Glomerular endothelial cell (primary cell): ENCODE measurements around the gene FOXQ1. TPM values are rescaled to one million over a fixed set of nuclear protein-coding genes. Genes with fewer than 3 reads are reported as not detected.

ENCODE experiments used
- DNase-seq: peaks from one replicate; pipeline ENCODE4 v3.0.0-alpha.2; 2011; ENCODE audit warnings: low read depth, low spot score; ENCODE audit errors: extremely low read depth
- total RNA-seq: library from RNA; depleted of rRNA; stranded (reverse); fragments of >200 nt; gene quantifications from 2 replicates; pipeline ENCODE4 v1.2.3, GENCODE V29; 2015

The FOXQ1 gene
- total RNA-seq, 1 donor from 2014 or later = not detected

GRCh38 chr6:1290086-1290485 lies 21.8 kb upstream of the FOXQ1 start:
- DNase-seq = no peak

DNA sequence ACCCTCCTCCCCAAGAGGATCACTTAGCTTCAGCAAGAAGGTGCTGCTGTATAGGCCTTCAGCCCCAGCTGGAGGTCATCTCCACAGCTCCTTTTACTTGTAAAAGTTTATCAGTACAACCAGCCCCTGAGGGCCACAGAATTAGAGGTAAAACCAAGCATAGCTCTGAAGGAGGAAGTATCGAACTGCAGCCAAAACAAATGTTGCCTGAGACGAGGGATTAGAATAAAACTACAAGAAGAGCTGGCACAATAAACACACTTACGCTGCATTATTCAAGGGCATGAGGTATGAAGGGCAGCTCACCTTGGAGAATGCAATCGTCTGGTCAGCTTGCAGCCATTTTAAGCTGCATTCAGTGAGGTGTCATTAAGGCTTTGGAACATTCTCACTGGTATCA lies 21.1 kb upstream of the FOXQ1 start:
- DNase-seq = no peak

GRCh38 chr6:1291381-1291780 lies 20.5 kb upstream of the FOXQ1 start:
- no peak for DNase-seq

DNA sequence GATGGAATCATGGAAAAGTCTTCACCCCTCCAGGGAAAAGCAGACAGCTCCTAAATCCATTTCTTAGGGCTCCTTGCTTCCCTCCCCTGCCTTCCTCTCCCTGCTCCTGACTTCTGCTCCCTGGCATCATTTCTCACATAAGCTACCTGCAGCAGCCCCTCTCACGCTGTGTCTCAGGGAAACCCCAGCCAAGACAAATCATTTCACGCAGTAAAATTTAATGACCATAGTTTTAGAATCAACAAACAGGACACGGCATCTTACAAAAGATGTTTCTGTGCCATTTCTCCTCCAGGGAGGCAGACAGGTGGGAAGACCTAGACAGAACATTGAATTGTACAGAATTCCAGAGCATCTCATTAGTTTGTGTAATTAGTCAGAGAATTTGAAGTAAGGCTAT lies 16.5 kb upstream of the FOXQ1 start:
- DNase-seq = no peak

DNA sequence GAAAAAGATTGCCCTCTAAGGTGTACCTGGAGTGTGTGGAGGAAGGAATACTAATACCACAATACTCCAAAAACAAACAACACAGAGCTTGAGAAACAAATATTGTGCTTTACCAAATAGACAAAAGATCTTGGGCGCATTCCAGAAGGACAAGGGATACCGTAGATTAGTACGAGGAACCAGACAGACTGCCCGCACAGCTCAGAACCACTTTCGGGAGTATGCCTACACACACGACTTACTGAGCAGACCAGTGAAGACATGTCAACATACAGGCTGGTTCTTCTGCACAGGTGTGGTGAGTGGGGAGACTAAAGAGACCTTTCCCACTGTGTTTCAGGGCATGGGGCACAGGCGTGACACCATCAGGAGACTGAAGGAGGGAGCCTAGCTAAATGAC lies 15.8 kb upstream of the FOXQ1 start:
- no peak for DNase-seq

GRCh38 chr6:1296542-1296941 lies 15.4 kb upstream of the FOXQ1 start:
- no peak for DNase-seq

GRCh38 chr6:1297746-1298145 lies 14.2 kb upstream of the FOXQ1 start:
- DNase-seq = no peak

DNA sequence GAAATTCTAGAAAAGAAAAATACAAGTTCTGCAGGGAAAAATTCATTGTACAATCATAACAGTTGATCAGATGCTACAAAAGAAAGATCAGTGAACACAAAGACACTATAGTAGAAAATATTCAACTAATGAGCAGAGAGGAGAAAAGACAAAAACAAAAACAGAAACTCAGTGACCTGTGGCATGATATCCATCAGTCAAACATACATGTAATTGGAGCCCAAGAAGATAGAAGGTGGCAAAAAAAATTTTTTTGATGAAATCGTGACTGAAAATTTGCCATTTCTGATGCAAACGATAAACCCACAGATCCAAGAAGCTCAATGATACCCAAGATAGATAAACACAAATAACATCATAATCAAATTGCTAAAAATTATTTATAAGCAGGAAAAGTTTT lies 13.1 kb upstream of the FOXQ1 start:
- no peak for DNase-seq

GRCh38 chr6:1306133-1306532 lies 5.8 kb upstream of the FOXQ1 start:
- DNase-seq = no peak

GRCh38 chr6:1309366-1309765 lies 2.5 kb upstream of the FOXQ1 start:
- no peak for DNase-seq

- no peak for DNase-seq
Observed at GRCh38 chr6:1310628-1311399, 1.1 kb upstream of the FOXQ1 start.

DNA sequence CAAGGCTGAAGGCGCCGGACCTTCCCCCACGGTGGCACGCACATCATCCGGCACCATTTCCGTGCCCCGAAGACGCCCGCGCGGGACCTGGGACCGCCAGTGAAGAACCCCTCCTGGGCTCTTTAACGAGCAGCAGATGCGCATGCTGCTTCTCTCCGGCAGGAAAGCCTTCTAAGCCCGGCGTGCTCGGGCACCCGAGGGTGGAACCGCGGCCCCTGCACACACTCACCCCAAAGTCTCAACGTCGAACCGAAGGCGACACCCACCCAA lies 240 bp downstream of the FOXQ1 start:
- DNase-seq = no peak

DNA sequence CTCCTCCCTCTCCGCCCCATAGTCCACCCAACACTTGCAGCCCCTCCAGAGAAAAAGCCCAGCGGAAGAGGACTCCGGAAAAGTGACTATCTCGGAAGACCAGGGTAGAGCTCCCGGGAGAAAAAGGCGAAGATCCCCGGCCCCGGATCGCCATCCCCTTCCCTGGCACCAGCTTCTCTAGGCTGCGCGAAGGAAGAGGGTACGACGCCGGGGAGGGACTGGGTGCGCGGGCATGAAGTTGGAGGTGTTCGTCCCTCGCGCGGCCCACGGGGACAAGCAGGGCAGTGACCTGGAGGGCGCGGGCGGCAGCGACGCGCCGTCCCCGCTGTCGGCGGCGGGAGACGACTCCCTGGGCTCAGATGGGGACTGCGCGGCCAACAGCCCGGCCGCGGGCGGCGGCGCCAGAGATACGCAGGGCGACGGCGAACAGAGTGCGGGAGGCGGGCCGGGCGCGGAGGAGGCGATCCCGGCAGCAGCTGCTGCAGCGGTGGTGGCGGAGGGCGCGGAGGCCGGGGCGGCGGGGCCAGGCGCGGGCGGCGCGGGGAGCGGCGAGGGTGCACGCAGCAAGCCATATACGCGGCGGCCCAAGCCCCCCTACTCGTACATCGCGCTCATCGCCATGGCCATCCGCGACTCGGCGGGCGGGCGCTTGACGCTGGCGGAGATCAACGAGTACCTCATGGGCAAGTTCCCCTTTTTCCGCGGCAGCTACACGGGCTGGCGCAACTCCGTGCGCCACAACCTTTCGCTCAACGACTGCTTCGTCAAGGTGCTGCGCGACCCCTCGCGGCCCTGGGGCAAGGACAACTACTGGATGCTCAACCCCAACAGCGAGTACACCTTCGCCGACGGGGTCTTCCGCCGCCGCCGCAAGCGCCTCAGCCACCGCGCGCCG lies 822 bp downstream of the FOXQ1 start:
- no peak for DNase-seq

DNA sequence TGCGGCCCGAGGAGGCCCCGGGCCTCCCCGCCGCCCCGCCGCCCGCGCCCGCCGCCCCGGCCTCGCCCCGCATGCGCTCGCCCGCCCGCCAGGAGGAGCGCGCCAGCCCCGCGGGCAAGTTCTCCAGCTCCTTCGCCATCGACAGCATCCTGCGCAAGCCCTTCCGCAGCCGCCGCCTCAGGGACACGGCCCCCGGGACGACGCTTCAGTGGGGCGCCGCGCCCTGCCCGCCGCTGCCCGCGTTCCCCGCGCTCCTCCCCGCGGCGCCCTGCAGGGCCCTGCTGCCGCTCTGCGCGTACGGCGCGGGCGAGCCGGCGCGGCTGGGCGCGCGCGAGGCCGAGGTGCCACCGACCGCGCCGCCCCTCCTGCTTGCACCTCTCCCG lies 1.5 kb downstream of the FOXQ1 start:
- DNase-seq = no peak

DNA sequence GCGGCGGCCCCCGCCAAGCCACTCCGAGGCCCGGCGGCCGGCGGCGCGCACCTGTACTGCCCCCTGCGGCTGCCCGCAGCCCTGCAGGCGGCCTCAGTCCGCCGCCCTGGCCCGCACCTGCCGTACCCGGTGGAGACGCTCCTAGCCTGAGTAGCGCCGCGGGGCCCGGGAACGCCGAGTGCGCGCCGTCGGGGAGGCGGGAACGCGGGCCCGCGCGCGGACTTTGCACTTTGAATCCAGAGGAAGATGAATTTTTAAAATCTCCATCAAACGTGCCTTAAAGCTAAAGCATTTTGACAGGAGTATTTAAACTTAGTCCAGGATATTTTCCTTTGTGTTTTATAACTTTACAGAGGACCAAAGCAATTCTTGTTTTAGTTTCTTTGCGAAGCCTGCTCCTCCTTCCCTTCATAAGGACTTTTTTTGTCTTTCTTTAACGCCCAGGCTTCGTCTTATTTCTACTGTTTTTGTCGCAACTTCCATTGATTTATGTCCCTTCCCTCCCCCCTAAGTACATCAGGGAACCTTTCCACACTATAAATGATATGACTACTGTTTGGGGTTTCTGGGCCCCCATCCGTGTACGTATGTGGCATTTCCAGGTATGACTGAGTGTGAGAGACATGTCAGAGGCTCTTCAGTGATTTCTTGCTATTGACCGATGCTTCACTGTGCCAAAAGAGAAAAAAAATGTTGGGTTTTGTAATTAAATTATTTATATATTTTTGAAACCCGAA lies 2.0 kb downstream of the FOXQ1 start:
- no peak for DNase-seq

DNA sequence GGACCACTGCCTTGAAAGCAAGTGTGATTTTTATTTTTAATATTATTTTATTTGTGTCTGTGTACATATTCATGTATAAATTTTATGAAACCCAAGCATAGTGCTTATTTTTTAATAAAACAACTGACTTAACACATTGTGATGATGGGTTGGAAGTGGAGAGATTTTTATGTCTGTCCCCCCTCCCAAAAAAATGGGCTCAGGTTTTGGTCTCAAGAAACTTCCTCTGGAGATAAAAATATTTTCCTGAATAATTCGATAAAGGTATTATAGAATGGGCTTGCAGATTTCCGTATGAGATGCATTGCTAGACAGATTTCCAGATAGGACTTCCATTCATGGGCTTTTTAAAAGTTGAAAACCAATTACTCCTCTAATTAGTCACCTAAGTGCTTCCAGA lies 2.7 kb downstream of the FOXQ1 start:
- no peak for DNase-seq

GRCh38 chr6:1315201-1315559 lies 3.3 kb downstream of the FOXQ1 start:
- no peak for DNase-seq

GRCh38 chr6:1315560-1316386 lies 3.9 kb downstream of the FOXQ1 start:
- DNase-seq = no peak

GRCh38 chr6:1316489-1316971 lies 4.6 kb downstream of the FOXQ1 start:
- no peak for DNase-seq

DNA sequence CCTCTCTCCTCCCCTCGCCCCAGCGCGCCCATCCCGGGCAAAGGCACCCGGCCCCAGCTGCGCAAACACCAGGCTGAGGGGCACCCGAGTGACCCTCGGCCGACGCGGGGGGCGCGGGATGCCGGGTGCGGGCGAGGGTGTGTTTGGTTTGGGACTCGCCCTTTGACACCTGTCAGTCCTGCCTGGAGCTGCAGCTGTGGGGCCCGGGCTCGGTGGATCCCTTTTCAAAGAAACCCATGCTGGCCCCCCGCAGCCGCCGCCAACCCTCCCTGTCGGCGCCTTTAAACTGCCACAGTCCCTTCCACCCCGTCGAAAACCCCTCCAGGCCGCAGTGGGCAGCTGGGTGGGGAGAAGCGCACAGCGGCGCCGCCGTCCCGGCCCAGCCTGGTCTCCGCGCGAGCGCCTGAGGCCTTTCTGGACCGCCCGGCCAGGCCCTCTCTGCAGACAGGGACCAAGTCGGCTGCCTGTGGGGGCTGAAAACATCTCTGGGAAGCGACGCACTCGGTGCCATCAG lies 5.5 kb downstream of the FOXQ1 start:
- no peak for DNase-seq

DNA sequence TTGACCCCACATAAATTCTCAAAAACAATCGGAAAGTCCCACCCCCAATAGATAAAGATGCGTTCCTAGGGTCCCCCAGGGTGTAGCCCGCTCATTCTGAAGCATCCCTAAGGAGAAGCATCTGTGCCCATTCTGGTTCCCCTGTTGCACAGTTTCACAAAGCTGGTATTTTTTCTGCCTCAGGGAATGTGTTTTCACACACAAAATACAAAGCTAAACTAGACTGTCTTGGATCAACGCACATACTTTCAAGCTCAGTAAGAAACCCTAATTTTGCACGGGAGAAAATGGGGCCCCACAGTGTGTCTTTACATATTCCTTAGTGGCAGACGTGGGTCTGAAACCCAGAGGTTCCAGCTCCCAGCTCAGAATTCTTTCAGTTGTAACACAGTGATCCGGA lies 6.1 kb downstream of the FOXQ1 start:
- no peak for DNase-seq
